HG03103 (cell line): Measurements from ENCODE around the gene LENG9.
A peak's percentile ranks its signal among the peaks of the same experiment; 100 is the strongest.
"Not testable (repeated sequence)": the region's sequence is repeated elsewhere in the genome, so short reads cannot be mapped to it uniquely, and the experiment has no call there.

Experiments used
- ATAC-seq: cut with Tn5 transposase; IDR thresholded peaks from one replicate; pipeline ENCODE4 v1.9.1; 2021; ENCODE audit warnings: low read depth; ENCODE audit not compliant: unreplicated experiment

Gene LENG9

DNA sequence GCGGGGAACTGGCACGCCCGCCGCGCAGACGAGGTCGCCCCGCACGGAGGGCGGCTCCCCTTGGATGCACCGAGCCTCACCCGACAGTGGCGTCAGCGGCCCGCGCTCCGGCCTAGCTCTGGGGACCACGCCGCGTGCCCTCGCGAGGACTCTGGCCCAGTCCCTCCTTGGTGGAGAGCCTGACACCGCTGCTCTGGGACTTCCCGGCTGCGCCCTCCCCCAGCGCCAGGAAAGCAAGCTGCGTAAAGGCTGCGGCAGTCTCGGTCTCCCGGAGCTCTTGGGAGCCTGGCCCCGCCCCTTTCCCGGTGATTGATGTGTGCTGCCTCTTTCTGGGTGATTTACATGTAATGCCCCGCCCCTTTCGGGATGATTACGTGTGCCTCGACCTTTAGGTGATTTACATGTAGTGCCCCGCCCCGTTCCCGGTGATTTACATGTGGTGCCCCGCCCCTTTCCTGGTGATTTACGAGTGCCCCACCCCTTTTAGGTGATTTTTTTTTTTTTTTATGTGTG, at the start of gene LENG9:
Gene LENG9, minus strand, starts transcription at position 248 of the 513 bp plus-strand sequence. CDS start 252 bp downstream, outside the sequence.
- ATAC-seq = peak; percentile 55

DNA sequence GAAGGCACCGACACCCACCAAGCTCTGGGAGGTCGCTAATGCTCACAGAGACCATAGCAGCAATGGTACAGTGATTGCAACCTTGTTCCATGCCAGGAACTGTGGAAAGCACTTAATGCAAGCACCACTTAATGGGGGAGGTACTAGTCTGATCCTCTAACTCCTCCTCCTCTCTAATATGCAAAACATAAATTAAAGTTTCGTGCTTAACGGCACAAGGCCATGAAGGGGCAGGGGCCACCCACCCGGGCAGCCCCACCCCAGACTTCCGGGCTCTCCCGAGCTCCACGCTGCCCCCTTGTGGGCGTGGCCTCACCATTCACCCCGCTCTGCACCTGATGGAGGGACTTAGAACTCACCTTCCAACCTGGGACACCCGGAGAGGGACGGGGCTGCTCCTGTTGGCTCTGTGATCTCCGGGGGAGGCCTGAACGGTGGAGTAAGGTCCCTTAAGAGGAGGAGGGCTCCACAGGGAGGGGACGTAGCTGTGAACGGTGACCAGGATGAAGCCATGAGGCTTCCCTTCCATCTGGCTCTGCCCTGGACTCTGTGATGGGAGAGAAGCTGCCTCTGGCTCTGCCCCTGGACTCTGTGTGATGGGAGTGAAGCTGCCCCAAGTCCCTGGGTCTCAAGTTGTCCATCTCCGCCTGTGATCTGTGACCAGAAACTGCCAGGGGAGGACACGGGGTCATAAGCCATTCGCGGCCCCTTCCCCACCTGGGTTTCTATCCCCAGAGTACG, 45.8 kb upstream of the LENG9 start:
- not testable (repeated sequence) for ATAC-seq

DNA sequence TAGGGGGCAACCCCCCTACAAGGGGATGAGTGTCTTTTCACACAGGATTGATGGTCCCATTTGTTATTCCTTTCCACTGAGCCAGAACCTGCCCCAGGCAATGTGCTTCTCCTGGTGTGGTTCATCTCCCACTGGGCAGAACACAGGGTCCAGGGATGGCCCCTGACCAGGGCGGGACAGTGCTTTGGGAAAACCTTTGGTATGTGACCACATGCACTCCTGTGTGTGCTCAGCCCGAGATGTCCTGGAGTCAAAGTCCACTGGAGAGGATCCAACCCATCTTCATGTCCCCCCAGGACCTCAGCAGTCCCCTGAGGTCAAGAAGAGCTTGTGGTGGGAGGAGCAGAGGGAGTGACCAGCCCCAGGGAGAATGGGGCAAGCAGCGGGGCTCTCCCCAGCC, 44.9 kb upstream of the LENG9 start:
- ATAC-seq = not testable (repeated sequence)

DNA sequence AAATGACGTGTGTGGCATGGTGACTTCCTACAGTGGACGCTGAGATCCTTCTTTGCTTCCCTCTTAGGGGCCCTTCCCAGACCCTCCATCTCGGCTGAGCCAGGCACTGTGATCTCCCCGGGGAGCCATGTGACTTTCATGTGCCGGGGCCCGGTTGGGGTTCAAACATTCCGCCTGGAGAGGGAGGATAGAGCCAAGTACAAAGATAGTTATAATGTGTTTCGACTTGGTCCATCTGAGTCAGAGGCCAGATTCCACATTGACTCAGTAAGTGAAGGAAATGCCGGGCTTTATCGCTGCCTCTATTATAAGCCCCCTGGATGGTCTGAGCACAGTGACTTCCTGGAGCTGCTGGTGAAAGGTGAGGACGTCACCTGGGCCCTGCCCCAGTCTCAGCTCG, 44.2 kb upstream of the LENG9 start:
- ATAC-seq = no peak

DNA sequence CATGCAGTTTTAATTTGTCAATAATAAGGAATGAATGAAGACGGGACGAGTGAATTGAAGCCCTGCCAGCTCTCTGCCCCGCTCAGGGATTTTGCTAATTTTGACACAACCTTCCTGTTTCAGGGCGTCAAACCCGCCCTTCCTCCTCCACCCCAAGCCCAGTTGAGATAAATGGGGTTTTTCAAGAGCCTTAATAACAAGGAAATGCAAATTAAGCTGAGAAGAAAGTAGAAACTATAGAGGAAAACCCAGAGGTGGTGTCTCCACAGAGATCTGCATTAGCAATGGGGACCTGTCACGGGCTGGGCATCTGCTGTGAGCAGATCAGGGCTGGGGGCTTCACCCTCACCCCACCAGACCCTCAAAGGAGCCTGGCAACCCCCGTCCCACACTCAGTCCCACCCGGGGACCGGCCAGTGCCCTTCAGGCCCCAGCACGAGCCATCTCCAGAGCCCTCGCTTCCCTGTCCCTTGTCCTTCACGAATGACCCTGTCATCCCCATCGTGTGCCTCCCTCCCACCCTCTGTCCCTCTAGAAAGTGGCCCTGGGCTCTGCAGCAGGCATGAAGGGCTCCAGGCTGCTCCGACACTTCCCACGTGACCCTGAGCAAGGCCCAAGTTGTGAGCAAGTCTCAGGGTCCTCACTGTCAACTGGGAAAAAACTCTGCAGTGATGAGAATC, 43.6 kb upstream of the LENG9 start:
- not testable (repeated sequence) for ATAC-seq

DNA sequence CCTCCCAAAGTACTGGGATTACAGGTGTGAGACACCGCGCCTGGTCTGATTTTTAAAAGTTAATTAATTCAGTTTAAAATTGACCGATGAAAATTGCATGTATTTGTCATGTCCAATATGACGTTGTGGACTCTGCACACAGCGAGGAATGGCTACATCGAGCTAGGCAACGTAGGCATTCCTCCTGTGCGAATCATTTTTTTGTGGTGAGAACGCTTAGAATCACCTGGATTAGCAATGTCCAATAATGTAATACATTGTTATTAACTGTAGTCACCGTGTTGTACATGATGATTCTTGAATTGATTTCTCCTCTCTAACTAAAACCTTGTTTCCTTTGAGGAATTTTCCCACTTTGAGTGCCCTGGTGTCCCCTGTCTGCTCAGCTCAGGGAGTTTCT, 42.5 kb upstream of the LENG9 start:
- ATAC-seq = no peak

DNA sequence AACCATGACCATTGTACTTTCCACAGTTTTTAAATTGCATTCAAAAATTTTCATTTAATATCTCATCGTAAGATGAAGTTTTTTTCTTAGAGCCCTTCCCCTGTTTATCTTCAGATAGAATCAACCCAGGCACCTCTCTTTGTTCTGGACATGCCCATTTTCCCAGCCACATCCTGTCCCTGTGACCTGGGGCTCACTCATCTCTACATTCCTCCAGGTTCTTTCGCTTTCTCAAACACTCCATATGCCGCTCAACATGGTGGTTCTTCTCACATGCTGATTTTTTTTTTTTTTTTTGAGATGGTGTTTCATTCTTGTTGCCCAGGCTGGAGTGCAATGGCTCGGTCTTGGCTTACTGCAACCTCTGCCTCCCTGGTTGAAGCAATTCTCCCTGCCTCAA, 42.0 kb upstream of the LENG9 start:
- not testable (repeated sequence) for ATAC-seq

DNA sequence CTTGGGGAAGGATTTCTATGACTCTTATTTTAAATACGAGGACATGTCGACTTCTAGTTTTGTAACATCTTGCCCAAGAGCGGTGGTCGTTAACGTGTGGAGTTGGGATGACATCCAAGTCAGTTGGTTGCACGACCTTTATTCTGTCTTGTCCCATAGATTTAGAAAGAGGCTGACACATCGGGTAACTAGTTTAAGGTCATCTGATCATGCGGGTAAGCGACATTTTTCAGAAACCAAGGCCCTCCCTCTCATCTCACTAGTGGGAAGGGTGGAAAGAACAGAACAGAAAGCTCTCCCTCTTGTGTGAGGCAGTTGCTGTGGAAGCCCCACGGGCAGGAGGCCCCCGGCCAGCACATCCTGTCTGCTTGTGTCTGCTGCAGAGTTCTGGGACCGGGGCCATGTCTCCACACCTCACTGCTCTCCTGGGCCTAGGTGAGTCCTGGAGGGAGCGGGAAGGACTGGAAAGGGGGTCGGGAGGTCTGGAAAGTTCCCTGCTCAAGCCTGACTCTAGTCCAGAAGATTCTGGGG, 39.0 kb upstream of the LENG9 start, which contains the start of gene LAIR2:
Gene LAIR2, plus strand, starts transcription at position 314 of the 531 bp plus-strand sequence. Its CDS starts 88 bp downstream, at position 402.
- no peak for ATAC-seq

DNA sequence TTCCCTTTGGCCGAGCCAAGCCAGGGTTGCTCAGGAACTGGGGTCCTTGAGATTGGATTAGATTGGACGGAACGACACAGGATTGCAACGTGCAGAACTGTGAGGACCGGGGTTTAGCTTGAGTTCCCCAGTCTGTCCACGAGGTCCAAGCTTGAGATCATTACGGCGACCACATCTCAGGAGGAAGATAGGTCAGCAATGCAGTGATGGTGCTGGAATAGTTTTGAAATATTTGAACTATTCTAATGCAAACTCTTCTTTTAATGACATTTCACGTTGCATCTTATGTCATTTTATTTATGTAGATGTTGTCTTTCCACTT, 34.8 kb upstream of the LENG9 start:
- not testable (repeated sequence) for ATAC-seq

DNA sequence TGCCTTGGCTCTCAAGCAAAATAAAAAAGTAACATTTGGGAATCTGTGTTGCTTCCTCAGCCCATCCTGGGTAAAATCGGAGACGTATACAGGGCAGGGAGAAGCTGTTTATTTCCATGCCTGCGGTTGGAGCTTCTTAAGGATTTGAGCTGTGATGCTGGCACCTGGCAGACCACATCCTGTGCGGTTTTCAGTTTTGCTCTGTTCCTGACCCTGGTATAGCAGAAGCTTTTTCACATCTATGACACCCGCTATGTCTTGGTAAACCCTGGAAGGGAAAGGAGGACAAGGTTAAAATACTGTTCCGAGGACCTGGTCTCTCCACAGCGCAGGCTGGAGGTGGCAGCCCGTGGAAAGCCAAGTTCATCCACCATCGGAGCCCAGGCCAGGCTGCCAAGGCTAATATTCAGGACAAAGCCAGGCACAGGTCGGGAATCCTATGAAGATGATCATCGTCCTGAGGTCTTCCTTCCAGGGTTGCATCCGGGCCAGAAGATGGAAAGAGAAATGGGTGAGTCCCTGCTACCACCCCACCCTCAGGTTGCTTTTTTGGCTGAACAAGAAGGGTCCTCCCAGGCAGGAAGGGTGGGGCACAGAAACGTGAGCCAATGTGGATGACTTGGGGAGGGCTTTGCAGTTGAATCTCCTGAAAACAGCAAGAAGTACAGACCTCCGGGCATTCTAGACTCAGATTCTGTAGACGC, 34.3 kb upstream of the LENG9 start:
- not testable (repeated sequence) for ATAC-seq

DNA sequence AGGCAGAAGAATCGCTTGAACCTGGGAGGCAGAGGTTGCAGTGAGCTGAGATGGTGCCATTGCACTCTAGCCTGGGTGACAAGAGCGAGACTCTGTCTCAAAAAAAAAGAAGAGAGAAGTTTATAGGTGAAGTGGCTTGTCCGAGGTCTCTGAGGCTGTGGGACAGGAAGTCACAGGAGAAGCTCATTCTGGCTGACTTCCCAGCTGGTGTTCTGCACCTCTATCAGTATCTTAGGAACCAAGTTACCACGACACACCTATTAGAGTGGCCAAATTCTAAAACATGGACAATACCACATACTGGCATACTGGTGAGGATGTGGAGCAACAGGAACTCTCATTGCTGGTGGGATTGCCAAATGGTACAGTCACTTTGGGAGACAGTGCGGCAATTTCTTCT, 31.7 kb upstream of the LENG9 start:
- not testable (repeated sequence) for ATAC-seq

DNA sequence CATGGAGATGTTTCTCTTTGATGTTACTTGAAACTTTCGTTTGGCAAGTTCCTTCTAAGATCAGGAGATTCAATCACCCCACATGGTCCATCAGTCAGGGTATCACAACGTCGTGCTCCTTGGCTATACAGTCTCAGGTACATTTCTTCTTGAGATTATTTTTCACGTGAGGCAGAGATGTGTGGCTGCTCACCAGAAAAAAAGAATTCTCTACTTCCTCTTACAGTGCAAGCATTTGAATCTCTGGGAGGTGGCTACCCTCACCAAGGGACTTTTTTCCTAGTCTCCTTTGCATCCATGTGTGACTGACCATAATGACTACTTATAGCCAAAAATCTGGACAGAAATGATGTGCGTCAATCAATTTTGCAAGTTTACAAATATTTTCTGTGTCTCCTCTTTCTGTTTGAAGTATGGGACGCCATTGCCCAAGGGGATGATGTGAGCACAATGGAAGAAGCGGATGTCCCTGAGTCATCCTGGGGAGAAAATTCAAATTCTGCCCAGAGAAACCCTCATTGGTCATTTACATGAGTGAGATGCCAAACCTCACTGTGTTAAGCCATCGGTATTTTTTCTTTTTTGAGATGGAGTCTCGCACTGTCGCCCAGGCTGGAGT, 30.5 kb upstream of the LENG9 start:
- ATAC-seq = no peak

DNA sequence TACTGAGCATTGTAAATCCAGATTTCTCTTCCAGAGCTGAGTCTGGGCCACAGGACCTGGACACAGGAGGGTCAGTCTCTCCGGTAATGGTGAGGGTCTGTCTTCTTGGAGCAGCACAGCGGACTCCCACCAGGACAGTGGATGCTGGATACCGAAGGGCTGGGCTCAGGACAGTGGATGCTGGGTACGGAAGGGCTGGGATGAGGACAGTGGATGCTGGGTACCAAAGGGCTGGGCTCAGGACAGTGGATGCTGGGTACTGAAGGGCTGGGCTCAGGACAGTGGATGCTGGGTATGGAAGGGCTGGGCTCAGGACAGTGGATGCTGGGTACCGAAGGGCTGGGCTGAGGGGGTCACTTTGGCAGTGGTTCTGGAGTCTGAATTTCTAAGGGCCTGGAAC, 29.5 kb upstream of the LENG9 start:
- ATAC-seq = not testable (repeated sequence)

DNA sequence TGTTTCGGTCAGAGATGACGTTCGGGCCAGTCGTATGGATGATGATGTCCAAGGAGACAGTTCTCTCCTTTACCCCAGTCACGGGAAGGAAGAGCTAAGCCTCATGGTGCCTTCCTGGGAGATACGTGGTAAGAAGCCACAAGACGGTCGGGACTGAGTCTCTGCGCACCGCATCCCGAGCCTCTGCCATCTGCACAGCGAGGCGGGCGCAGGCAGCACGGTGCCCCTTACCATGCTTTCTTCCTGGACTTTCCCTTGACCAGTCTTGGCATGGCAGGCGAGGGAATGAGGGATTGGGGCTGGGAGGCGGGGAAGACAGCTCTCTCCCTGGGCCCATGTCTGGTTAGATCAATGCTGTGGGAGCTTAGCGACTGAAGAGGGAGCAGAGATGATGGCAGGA, 29.0 kb upstream of the LENG9 start:
- ATAC-seq = no peak

DNA sequence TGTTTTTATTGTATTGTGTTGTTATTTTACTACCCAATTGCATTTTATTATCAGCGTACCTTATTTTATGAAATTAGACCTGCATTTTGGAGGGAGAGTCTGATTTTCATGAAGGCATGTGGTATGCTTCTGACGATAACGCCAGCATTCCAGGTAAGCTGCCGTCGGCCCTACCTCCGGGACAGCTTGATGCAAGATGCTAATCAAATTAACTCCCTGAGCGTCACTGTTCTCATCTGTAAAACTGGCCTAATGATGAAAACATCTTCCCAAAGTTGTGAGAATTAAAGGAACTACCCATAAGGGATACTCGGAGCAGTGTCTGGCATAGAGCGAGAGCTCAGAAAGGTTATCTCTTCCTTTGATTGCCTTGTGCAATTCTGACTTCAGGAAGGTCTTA, 26.2 kb upstream of the LENG9 start:
- ATAC-seq = no peak

DNA sequence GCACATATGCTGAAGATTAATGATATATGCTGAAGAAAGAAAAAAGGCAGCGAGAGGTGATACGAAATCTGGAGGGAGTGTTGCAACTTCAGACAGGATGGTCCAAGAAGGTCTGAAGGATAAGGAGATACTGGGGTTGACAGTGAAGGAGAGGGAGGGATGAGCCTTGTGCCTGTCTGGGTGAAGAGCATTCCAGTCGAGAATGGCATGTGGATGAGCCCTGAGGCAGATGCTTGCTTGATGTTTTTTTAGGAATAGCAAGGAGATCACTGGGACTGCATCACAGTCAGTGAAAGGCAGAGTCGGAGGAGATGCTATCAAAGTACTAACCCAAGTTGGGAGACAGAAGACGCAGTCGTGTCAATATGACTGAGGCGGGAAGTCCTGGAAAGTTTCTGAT, 25.8 kb upstream of the LENG9 start:
- no peak for ATAC-seq

DNA sequence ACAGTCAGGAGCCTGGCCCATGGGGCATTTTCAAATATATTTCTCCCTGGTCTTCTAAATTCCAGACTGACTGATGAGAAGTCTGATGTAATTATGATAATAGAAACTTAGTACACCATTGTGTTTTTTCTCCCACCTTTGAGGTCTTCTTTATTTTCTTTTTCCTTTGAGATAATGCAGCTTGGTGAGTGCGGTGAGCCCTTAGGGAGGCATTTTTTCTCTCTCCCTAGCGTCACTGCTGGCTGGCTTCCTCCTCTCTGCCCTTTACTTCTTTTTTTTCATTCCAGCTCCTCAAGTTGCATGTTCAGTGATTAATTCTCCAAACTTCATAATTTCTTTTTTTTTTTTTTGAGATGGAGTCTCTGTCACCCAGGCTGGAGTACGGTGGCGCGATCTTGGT, 22.3 kb upstream of the LENG9 start:
- ATAC-seq = no peak

DNA sequence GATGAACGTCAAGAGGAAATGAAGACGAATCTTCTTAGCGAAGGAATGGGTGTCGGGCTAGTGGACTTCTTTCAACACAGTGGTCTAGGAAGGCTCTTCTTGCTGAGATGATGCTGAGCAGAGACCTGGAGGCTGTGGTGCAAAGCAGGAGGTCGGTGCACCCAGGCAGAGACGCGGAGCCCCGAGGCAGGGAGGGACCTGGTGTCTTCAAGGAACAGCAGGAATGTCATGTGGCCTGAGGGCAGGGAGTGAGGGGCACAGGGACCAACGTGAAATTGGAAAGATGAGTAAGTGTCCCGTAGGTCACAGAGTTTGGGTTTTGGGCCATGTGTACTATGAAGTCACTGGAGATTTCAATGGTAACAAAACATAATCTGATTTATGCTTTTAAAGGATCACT, 20.9 kb upstream of the LENG9 start:
- ATAC-seq = no peak

DNA sequence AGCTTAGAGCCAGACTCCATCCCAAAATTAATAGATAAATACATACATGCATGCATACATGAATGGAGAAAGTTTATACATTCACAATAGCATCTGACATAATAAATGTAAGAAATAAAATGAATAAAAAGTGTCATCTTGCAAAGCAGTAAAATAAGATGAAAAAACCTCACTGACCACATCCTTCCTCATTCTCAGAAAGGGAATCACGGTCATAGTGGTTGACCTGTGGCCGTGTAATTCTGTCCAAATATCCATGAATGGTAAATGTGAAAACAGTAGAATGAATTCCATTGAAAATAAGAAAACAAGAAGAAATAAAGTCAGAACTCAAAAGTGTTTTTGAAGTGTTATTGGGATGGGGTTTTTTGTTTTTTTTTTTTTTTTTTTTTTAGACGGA, 19.3 kb upstream of the LENG9 start:
- no peak for ATAC-seq

DNA sequence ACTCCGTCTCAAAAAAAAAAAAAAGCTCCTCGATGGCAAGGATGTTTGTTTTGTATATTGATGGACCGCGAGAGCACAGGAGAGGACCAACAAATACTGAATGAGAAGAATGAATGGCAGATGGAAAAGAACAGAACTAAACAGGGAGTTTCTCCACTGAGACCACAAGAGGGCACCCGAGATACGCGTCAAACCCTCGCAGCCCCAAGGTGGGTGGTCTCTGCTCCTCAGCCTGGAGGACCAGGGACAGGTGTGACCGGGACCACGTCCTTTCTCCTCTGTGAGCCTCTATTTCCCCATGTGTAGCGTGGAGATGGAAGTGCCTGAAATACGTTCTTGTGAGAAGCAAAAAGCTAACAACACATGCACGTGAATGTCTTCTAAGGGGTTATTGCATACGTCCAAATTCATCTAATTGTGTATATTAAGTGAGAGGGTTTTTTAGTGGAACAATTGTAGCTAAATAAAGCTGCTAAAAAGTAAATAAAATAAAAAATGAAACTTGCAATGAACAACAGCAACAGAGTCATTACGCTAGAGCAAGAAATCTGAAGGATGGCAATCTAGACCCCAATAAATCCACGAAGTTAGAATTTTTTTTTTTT, 17.9 kb upstream of the LENG9 start:
- ATAC-seq = no peak
